Measurements from ENCODE around the gene SALL4.
"Not testable (repeated sequence)": the region's sequence is repeated elsewhere in the genome, so short reads cannot be mapped to it uniquely, and the experiment has no call there.

The SALL4 gene

DNA sequence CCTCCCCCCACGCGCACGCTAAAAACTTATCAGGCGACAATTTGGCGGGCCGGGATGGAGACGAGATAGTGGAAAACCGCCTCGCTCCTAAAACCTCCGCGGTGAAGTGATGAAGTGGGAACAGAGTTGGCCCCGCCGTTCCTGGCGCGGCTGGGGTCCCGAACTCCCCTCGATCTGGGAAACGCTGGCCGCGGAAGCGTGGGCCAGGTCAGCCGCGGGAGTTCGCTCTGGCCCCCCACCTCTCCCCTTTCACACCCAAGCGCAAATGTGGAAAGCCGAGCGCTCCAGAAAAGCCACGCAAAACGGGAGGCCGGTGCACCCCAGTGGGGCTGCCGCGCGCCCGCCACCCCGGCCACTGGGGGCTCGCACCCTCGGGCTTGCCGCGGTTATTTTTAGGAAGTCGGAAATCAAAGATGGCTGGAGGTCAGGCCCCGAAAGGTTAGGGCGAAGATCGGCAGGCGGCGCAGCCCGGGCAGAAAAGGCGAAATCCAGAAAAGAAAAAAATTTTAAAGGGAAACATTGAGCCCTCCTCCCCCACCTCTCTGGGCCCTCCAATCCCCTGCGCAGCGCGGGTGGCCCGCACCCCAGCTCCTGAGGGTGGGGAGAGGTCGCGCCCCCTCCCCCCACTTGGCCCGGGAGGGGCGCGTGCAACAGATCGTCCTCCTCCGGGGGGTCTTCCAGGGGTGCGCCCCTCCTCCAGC lies 1.0 kb downstream of the SALL4 start:
- DNase-seq, result no peak

DNA sequence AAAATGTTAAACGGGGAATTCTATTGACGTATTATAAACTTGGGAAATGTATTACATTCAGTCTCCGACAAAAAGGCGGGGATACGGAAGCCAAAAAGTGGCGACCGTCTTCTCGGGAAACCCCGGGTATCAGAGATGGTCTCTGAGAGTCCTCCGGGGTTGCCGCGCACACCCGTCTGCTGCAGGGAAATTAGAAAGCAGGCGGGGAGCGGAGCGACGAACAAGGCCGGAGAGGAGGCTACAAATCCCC lies 1.5 kb downstream of the SALL4 start:
- no peak for DNase-seq

DNA sequence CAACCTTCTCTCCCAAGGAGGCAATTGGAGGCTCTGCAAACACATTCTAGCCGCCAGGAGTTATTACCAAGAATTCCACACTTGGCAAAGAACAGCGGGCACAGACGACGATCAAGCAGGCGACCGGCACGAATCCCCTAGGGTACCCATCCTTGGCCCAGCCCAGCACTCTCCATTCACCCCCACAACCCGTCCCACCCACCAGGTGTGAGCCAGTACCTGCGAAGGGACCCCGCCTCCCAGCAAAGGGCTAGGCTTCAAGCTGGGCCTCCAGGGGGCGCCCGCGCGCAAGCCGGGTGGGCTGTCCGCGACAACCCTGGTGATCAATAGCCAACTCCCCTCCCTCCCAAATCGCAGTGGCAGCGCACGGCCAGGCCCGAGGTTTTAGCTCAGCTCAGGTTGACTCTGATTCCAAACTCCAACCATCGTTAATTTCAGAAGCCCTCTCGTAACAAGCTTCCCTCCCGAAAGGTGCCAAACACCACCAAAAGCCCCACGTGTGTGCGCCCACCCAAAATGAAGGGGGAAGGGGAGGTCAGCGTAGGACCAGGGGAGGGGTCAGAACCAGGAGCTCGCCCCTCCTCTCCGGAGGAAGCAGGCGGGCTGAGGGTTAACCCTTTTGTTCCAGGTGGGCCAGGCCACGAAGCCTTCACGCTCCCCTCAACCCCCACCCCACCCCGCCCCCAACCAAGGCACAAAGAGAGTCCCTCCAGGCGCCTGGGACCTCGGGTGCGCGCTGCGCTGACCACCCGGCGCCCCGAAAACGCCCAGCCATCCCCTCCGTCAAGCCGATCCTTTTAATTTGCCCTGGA lies 2.1 kb downstream of the SALL4 start:
- DNase-seq, result peak; percentile 84

DNA sequence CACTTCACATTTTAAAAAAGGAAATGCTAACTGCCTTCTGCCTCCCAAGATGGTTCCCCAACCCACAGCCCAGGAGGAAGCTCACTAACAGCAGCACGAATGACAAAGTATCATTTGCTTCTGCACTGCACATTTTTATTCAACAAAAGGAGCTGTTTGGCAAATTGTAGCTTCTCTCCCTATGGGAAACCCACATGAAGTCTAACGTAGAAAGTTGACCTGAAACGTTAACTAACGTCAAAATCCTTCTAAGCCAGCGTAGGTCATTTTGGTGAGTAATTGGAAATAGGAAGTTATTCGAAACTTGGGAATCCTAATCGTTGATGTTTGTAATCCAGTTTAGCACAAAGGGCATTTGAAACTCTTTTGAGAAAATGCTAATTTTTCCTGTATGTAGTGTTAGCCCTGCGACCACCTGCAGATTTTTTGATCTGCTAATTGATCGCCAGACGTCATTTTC lies 2.9 kb downstream of the SALL4 start:
- no peak for DNase-seq

DNA sequence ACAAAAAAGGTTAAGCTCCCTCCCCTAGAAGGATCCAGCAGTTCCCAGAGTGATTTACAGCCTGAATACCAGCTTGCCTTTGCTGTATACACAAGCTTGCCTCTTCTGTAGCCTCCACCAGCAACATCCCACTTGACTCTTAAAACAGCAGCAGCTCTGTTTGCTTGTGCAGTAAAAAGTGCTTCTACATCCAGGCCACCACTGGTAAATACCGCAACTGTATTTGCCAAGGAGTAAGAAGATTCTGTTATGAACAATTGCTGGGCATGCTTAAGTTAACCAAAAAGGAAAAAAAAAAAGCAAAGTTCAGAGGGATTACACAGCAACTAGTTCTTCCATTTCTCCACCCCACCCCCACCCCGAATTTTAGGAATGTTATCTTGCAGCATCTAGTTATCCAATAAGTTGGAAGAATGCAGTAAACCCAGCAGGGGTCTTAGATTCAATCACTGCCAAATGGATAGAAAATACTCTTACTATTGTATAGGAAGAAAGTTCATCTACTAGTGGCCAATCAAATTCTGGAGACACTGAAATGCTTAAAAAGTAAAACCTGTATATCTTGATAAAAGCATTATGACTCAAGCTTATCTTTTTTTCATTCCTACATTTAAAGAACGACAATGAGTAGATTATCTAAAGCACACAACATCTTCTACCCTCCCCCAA lies 4.8 kb downstream of the SALL4 start:
- no peak for DNase-seq

DNA sequence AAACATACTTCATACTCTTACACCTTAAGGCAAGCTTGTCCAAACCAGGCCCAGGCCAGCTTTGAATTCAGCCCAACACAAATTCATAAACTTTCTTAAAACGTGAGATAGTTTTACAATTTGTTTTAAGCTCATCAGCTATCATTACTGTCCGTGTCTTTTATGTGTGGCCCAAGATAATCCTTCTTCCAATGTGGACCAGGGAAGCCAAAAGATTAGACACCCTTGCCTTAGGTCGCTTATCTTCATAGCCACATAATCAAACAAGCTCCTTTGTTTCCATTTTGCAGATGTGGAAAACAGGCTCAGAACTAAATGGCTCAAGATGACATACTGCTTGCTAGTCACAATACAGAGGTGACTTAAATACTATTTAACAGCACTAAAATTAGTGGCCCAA lies 6.0 kb downstream of the SALL4 start:
- no peak for DNase-seq

DNA sequence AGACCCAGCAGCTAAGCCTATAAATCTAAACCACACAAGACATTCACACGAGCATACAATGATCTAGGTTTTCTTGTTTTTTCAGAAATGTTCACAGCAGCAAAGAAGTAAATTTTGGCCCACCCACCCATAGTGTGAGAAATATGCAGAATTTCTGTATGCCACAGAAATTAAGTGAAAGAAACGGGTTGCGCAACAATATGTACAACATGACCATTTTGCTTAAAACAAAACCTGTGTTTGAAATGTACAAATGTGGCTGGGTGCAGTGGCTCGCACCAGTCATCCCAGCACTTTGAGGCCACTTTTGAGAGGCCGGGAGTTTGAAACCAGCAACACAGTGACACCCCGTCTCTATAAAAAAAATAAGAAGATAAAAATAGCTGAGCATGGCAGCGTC lies 9.4 kb downstream of the SALL4 start:
- DNase-seq, result no peak

DNA sequence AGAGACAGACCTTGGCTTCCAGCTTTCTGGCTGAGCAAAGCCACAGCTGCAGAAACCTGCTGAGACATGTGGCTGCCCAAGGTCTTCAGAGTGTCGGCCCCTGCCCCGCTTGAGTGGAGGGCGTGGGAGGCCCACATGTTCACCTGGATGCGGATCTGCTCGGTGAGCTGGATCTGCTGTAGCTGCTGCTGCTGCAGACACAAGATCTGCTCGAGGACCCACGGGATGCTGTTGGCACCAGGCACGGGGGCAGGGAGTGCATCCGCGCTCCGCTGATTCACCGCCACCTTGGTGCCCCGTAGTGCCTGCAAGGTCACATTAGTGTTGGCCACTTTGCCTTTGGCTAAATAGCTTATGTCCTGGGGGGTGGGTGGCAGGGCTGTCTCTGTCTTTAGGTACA lies 10.7 kb downstream of the SALL4 start:
- no peak for DNase-seq

DNA sequence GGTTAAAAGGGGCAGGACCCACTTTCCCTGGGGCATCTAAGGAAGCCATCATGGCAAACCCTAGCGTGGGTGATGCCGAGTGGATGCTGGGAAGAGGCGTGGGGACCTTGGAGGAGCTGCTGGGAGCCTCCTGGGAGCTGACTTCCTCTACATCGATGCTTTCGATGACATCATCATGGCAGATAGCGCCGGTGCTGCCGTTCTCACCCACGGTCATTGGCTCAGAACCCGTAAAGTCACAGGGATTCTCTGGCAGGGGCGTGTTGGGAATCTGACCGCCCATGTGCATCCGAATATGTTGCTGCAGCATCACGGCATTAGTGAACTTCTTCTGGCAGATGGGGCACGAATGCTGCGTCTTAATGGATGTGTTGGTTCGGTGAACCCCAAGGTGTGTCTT lies 12.1 kb downstream of the SALL4 start:
- DNase-seq, result no peak

DNA sequence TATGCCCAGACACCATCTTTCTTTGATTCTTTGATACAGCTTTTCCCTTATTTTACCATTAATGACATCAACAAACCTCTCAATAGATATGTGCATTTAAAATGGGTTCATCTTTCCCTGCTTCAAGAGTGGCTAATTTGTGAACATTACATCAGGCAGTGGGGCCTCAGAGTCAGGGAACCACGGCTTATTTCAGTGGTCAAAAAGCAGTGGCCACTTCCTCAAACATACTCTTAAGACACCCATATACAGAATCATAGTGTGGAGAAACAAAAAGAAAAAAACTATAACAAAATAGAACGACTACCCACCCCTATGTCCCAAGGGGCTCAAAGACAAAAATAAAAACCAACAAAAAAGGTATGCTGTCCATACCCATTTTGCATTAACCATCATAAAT lies 12.9 kb downstream of the SALL4 start:
- no peak for DNase-seq

DNA sequence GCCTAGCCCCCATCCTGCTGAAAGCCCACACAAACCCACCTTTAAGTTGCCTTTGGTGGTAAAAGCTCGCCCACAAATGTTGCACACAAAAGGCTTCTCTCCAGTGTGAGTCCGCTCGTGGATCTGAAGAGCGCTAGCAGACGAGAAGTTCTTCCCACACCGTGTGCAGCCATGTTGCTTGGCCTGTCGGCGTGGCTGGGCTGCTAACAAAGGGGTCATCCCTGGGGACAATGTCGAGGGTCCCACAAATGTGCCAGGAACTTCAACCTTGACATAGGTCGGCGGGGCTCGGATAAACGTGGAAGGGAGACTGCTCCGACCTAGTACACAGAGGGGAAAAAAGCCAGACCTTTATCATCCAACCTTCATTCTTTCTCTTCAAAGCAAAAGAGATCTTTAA lies 13.5 kb downstream of the SALL4 start:
- DNase-seq, result no peak

DNA sequence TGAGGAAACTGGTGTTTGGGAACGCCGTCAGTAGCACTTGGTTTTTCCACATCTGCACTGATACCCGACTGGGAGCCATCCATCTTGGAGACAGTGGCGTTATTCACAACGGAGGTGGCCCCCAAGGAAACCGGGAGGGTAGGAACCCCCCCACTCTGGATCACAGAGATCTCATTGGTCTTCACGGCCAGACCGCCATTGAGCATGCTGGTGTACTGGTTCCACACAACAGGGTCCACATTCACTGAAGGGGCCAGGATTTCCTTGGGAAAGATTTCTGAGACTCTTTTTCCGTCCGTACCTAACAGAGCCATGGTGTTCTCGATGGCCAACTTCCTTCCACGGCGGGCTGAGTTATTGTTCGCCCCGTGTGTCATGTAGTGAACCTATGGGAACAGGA lies 18.0 kb downstream of the SALL4 start:
- DNase-seq, result no peak

DNA sequence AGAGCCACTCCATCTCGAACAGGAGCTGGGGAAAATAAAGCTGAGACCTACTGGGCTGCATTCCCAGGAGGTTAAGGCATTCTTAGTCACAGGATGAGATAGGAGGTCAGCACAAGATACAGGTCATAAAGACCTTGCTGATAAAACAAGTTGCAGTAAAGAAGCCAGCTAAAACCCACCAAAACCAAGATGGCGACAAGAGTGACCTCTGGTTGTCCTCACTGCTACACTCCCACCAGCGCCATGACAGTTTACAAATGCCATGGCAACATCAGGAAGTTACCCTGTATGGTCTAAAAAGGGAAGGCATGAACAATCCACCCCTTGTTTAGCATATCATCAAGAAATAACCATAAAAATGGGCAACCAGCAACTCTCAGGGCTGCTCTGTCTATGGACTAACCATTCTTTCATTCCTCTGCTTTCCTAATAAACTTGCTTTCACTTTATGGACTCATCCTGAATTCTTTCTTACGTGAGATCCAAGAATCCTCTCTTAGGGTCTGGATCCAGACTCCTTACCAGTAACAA lies 24.0 kb downstream of the SALL4 start:
- not testable (repeated sequence) for DNase-seq

DNA sequence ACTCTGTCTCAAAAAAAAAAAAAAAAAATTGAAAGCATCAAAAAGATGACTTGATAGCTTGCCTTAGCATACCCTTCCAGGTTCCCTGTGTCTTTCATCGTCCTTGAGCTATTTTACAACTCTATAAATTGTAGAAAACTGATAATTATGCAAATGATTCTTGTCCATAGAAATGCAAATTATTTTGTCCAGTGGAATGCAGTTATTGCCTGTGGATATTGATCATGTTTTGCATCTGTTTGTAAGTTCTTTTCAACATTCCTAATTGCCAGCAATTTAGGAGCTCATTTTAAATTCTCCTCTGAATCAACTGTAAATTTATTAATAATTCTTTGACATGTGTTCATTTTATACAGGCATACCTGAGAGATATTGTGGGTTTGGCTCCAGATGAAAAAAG lies 27.1 kb downstream of the SALL4 start:
- no peak for DNase-seq

DNA sequence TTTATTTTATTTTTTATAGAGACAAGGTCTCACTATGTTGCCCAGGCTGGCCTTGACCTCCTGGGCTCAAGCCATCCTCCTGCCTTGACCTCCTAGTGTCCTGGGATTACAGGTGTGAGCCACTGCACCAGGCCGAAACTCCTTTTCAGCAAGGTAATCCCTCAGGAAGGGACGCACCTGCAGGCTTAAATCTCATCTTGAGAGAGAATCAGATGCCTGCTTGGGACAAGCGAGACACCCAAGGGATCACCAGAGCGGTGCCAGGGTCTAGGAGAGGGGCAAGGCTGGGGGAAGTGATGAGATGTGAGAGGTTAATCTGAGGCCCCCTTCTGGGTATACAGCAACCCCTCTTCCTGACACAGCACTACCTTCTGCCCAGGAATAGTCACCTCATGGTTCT lies 30.1 kb downstream of the SALL4 start:
- DNase-seq, result no peak

DNA sequence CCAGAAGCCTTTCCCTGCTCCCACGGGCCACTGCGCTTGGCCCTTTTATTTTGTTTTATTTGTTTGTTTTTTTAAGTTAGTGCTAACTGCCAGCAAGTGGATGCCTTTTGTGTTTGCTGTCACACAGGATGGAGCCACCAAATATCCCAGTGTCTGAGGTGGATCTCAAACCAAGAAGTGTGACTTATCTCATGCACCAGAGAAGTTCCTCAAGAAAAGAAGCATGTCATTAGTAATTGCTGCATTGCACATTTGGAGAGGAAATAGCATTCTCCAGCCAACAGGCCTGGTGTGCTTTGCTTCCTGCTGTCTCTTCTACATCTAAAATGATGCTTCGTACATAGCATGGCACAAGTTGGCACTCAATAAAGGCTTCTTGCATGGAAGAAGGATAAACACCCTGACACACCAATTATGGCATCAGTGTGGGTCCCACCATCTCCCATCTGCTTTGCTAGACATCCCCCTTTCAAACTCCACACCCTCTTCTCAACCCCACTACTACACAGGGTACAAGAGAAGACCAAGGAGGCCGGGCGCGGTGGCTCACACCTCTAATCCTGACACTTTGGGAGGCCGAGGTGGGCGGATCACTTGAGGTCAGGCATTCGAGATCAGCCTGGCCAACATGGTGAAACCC lies 32.2 kb downstream of the SALL4 start:
- DNase-seq, result no peak

DNA sequence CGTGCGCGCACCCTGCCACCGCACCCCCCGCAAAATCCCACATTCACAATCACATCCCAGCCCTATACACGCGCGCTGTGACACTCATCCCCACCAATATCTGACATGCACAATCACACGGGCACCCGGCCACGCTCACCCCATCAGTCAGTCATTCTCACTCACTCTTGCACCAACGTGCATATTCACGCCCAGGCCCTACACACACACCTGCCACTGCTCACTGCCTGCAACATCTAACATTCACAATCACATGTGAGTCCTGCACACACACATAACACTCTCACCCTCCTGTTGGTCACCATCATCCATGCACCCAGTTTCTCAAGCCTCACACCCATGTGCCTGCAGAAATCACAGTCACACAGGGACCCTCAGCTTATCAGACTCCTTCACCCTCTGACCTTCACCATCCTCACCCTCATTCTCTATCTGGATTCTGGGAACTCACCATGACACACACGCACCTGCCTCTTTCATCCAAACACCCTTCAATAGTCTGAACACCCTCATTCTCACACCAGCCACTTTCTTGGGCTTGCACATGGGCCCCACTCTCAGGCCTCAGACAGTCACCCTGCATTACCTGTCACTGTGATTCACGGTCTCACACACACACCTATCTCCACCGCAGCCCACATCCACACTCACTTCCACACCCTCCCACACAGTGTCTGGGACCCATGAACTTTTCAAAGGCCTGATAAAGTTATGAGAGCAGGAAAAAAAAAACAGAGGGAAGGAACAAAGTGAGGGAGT lies 33.4 kb downstream of the SALL4 start:
- no peak for DNase-seq

DNA sequence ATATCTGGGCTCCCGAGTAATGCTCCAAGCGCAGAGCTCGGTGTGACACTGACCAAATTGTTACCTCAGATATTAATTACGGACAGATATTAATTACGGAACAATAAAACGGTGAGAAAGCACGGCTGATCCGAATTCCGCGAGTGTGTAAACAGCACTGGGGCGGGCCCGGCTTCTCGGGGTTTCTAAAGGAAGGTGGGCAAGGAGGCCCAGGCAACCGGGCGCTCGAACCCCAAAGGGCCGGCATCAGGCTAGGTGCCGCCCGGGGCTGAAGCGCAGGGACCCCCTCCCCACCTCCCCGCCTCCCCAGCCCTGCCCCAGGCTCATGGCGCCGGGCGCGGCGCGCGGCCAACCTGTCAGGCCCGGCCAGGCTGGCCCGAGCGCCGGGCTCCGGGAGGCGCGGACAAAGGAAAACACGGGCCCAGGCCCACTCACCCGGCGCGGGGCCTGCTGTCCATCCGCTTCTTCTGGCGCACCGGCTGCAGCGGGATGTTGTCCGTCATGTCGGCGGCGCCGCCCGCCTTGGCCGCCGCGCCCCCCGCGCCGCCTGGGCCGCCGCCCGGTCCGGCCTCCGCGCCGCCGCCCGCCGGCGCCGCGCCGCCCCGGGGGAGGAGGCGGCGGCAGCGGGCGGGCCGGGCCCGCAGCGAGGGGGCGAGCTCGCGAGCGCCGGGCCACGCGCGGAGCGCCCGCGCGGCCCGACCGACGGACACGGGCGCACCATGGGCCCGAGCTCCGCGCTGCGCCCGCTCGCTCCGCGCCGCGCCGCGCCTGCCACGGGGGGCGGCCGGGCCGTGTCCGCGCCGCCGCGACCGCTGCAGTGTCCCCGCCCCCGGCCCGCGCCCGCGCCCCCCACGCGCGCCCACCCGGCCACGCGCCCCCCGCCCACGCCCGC lies 34.2 kb downstream of the SALL4 start, which contains the start of gene ATP9A:
ATP9A (minus strand) TSS at position 524 of the 892 bp plus-strand sequence; CDS start at position 503, 21 bp downstream.
- DNase-seq, result no peak

DNA sequence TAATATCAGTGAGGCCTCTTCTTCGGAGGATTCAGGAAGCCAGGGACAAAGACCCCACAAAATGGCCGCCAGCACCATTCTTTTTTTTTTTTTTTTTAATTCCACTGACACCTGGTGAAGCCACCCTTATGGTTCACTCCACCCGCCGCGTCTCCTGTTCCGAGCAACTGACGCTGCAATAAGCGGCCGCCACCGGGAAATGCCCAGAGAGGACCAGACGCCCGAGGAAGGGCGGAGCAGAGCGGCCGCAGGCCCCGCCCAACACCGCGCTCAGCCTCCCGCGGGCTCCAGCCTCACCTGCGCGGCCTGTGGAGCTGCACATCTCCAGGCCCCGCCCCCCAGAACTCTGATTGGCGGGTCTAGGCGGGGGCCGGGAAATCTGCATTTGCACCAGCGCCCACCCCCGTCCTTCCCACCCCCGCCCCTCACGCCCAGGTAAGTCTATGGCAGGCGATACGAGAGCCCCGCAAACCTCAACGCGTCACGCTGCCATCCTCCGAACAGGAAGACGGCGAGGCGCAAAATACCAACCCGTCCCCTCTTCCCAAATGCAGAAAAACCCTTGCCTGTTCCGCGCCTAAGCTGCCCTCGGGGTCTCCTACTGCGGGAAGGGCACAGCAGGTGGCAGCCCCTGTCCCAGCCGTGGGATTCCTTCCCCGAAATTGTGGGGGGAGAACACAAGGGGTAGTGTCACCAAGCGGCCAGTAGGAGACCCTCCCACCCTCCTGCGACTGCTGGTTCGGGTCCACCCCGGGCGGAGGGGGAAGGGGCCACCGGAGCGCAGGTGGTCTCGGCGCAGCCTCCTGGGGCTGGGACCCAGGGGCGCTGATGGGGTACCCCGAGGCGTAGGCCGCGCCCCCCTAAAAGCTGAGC lies 35.1 kb downstream of the SALL4 start:
- DNase-seq, result peak; percentile 76

DNA sequence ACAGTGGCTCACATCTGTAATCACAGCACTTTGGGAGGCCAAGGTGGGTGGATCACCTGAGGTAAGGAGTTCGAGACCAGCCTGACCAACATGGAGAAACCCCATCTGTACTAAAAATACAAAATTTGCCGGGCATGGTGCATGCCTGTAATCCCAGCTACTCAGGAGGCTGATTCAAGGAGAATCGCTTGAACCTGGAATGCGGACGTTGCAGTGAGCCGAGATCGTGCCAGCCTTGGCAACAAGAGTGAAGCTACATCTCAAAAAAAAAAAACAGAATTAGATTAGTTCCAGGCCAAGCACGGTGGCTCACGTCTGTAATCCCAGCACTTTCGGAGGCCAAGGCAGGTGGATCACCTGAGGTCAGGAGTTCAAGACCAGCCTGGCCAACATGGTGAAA lies 36.9 kb downstream of the SALL4 start:
- DNase-seq, result not testable (repeated sequence)
